ENCODE results near the gene TNFAIP3.

DNA sequence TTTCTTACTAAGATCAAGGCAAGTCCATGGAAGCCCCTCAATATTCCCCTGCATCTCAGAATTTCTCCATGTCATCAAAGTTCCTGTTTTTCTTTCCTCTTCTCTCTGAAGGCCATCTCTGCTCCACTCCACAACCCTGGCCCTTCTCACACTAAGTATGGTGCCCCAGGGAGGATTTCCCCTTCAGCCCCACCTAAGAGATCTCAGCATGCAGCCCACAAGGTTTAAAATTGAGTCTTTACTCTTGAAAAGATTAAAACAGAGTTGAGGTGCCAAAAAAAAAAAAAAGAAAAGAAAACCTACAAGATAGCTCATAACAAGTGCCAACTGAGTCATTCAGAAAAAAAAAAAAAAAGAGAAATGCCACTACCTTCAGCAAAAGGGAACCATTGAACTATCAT lies 36.5 kb upstream of the TNFAIP3 start:
- no peak for TF ChIP-seq POLR2AphosphoS5 (IDR thresholded peaks at IDR 0.05; ENCODE audit: low read depth, low read length)
- TF ChIP-seq TAF1 (IDR thresholded peaks at IDR 0.05; ENCODE audit: borderline replicate concordance, insufficient read depth, low read length), result no peak
- no peak for TF ChIP-seq SIN3A (IDR thresholded peaks at IDR 0.05; ENCODE audit: borderline replicate concordance, insufficient read depth, low read length)
